Neuronal stem cell (in vitro differentiated cells): ENCODE data around the gene SIX5.
"Not testable (repeated sequence)": the region's sequence is repeated elsewhere in the genome, so short reads cannot be mapped to it uniquely, and the experiment has no call there.

Experiments used
- DNase-seq: peaks from one replicate; pipeline ENCODE4 v3.0.0-alpha.2; 2013; ENCODE audit warnings: low spot score
- H2AFZ ChIP-seq: one replicate; pipeline ENCODE4 v1.6.1; 2013; ENCODE audit warnings: mild to moderate bottlenecking, low read length, inconsistent platforms
- H2AK5ac ChIP-seq: 2 replicates; pipeline ENCODE4 v1.6.1; 2013; ENCODE audit warnings: low read depth, mild to moderate bottlenecking, inconsistent platforms, low read length, moderate library complexity, mixed read lengths
- H2BK120ac ChIP-seq: 2 replicates; pipeline ENCODE4 v1.6.1; 2013; ENCODE audit warnings: low read depth, mild to moderate bottlenecking, inconsistent platforms, low read length, moderate library complexity, mixed read lengths
- H2BK12ac ChIP-seq: one replicate; pipeline ENCODE4 v1.6.1; 2013; ENCODE audit warnings: low read length, inconsistent platforms
- H2BK15ac ChIP-seq: 2 replicates; pipeline ENCODE4 v1.6.1; 2013; ENCODE audit warnings: mild to moderate bottlenecking, low read length, inconsistent platforms, mixed read lengths
- H2BK5ac ChIP-seq: one replicate; pipeline ENCODE4 v1.6.1; 2013; ENCODE audit warnings: inconsistent platforms, mild to moderate bottlenecking, low read length, moderate library complexity
- H3K14ac ChIP-seq: one replicate; pipeline ENCODE4 v1.6.1; 2013; ENCODE audit warnings: low read length, inconsistent platforms
- H3K18ac ChIP-seq: 2 replicates; pipeline ENCODE4 v1.6.1; 2013; ENCODE audit warnings: low read length, inconsistent platforms
- H3K23ac ChIP-seq: 2 replicates; pipeline ENCODE4 v1.6.1; 2013; ENCODE audit warnings: low read depth, mild to moderate bottlenecking, mixed read lengths, low read length, inconsistent platforms; ENCODE audit not compliant: poor library complexity
- H3K27ac ChIP-seq: replicated peaks from 3 replicates; pipeline ENCODE4 v1.5.1; 2013; ENCODE audit warnings: low read length, inconsistent platforms
- H3K27me3 ChIP-seq, 3 experiments: 2 replicates each; pipeline ENCODE4 v1.6.1; 2013; ENCODE audit warnings: low read length in 3 of 3, mild to moderate bottlenecking in 2 of 3, inconsistent platforms in 1 of 3, low read depth in 1 of 3, mixed read lengths in 1 of 3, moderate library complexity in 1 of 3; ENCODE audit not compliant: control insufficient read depth in 3 of 3, insufficient read depth in 3 of 3
- H3K36me3 ChIP-seq, 2 donors: replicated peaks in 1 of 2; 2 replicates each; pipeline ENCODE4 v1.6.1; 2013; ENCODE audit warnings: low read length in 2 of 2; ENCODE audit not compliant: control insufficient read depth in 2 of 2, insufficient read depth in 2 of 2
- H3K4ac ChIP-seq: 2 replicates; pipeline ENCODE4 v1.6.1; 2013; ENCODE audit warnings: inconsistent platforms, mild to moderate bottlenecking, low read length, moderate library complexity
- H3K4me1 ChIP-seq, 2 donors: 1 replicate in 1 of 2; 2 replicates in 1 of 2; pipeline ENCODE4 v1.6.1; 2013; ENCODE audit warnings: low read length in 2 of 2, low read depth in 1 of 2; ENCODE audit not compliant: control insufficient read depth in 2 of 2, insufficient read depth in 1 of 2
- H3K4me2 ChIP-seq: one replicate; pipeline ENCODE4 v1.6.1; 2013; ENCODE audit warnings: mild to moderate bottlenecking, low read length, inconsistent platforms; ENCODE audit not compliant: insufficient read depth, poor library complexity, severe bottlenecking
- H3K4me3 ChIP-seq, 2 donors: 2 replicates each; pipeline ENCODE4 v1.5.1; 2013; ENCODE audit warnings: low read length in 2 of 2, mild to moderate bottlenecking in 2 of 2, inconsistent platforms in 1 of 2, moderate library complexity in 1 of 2
- H3K79me1 ChIP-seq: one replicate; pipeline ENCODE4 v1.6.1; 2013; ENCODE audit warnings: low read depth, mild to moderate bottlenecking, inconsistent platforms, low read length, moderate library complexity
- H3K9ac ChIP-seq: one replicate; pipeline ENCODE4 v1.6.1; 2013; ENCODE audit warnings: mild to moderate bottlenecking, low read depth, low read length, inconsistent platforms; ENCODE audit not compliant: poor library complexity
- H3K9me3 ChIP-seq, 2 donors: replicated peaks in 1 of 2; 2 replicates each; pipeline versions ENCODE3 to v1.6.1; 2013; ENCODE audit warnings: low read length in 2 of 2, mild to moderate bottlenecking in 2 of 2, inconsistent platforms in 1 of 2, low read depth in 1 of 2, mixed read lengths in 1 of 2, moderate library complexity in 1 of 2; ENCODE audit not compliant: control insufficient read depth in 2 of 2, insufficient read depth in 1 of 2
- H4K8ac ChIP-seq: one replicate; pipeline ENCODE4 v1.6.1; 2013; ENCODE audit warnings: low read depth, mild to moderate bottlenecking, inconsistent platforms, low read length, moderate library complexity
- H4K91ac ChIP-seq: one replicate; pipeline ENCODE4 v1.6.1; 2013; ENCODE audit warnings: low read length, low read depth, mild to moderate bottlenecking, inconsistent platforms; ENCODE audit not compliant: poor library complexity
- WGBS, 2 donors: extraction: QIAGEN DNeasy Blood & Tissue Kit; methylation state at CpG; one replicate each; pipeline ENCODE4 v1.1.7; 2013; ENCODE audit warnings: missing lambda C conversion rate in 2 of 2, mixed read lengths in 1 of 2; ENCODE audit not compliant: insufficient read length in 2 of 2, insufficient replicate concordance in 1 of 2; ENCODE audit errors: extremely low coverage in 2 of 2; 5-methylcytosine and 5-hydroxymethylcytosine counted together

Gene SIX5

DNA sequence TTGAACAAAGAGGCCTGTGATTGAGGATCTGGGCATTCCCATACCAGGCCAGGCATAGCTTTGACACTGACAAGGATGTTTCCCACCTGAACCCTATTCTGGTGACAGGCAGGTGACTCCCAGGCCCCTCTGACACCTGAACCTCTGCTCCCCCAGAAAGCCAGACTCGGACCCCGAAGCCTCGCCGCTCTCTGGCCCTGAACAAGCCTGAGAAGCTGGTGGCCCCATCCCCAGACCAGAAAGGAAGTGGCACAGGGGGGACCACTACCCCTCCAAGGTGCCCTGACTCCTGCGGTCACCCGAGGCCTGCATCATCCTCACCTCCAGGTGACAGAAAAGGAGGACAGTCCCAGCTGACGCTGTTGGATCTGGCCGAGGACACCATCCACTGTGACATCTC is 14.7 kb downstream of the SIX5 start:
- no peak overlapping the region for H3K18ac ChIP-seq
- H2AK5ac ChIP-seq, result peak overlapping the region; percentile 68
- H3K27ac ChIP-seq, result no peak overlapping the region
- no peak overlapping the region for H2AFZ ChIP-seq
- no peaks in the 10 kb centered on the region for H3K9me3 ChIP-seq
- peaks cover 4 to 6% of the 10 kb centered on the region in 2 donors for H3K4me1 ChIP-seq
- H3K23ac ChIP-seq, result no peak overlapping the region
- H3K27me3 ChIP-seq, result peaks cover 0 to 20% (median 0%) of the 10 kb centered on the region in 3 experiments
- no peak overlapping the region for H2BK5ac ChIP-seq
- WGBS, 2 donors, result no CpG with 5 or more reads among the region's 8 CpGs
- no peak overlapping the region for H3K4ac ChIP-seq
- H3K4me3 ChIP-seq, result no peak overlapping the region
- no peaks in the 10 kb centered on the region for H3K79me1 ChIP-seq
- peak overlapping the region; percentile 87 for H2BK15ac ChIP-seq
- H3K4me2 ChIP-seq, result no peak overlapping the region
- DNase-seq, result no peak
- H4K8ac ChIP-seq, result no peak overlapping the region
- H4K91ac ChIP-seq, result no peak overlapping the region
- H3K9ac ChIP-seq, result peak overlapping the region; percentile 27
- no peak overlapping the region for H2BK12ac ChIP-seq
- H2BK120ac ChIP-seq, result no peak overlapping the region
- H3K36me3 ChIP-seq, result no peaks in the 10 kb centered on the region
- H3K14ac ChIP-seq, result no peak overlapping the region

DNA sequence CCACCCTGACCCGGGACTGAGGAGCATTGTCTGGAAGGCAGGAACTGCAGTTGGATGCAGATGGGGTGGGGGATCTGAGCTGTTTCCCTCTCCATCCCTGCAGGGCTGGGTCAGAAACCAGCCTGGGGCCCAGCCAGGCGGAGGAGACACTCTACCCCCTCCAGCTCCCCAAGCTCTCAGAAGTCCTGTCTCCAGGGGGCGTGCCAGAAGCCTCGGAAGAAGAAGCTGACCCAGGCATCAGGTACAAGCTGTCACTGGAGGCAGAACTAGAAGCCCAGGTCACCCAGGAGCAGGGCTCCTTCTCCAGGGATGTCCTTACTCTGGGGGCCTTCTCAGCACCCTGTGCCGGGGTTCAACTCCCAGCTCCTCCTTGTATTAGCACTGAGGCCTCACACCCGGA is 15.5 kb downstream of the SIX5 start:
- Histone ChIP-seq H3K4me3 (no peak overlapping the region), H4K91ac (no peak overlapping the region), H3K18ac (peak overlapping the region; percentile 76), H2BK120ac (no peak overlapping the region), H4K8ac (no peak overlapping the region), H3K4me2 (no peak overlapping the region), H2AK5ac (no peak overlapping the region), H3K27me3 (peaks cover 0 to 15% (median 0%) of the 10 kb centered on the region in 3 experiments), H3K27ac (no peak overlapping the region), H3K9me3 (no peaks in the 10 kb centered on the region), H3K4me1 (peaks cover 4 to 6% of the 10 kb centered on the region in 2 donors), H3K23ac (no peak overlapping the region), H3K14ac (no peak overlapping the region), H2BK15ac (peak overlapping the region; percentile 97), H3K9ac (no peak overlapping the region), H2BK5ac (peak overlapping the region; percentile 59), H3K79me1 (no peaks in the 10 kb centered on the region), H2AFZ (peak overlapping the region; percentile 76), H3K4ac (no peak overlapping the region), H3K36me3 (no peaks in the 10 kb centered on the region), H2BK12ac (no peak overlapping the region)
- WGBS, 2 donors, result no CpG with 5 or more reads among the region's 6 CpGs
- no peak for DNase-seq

DNA sequence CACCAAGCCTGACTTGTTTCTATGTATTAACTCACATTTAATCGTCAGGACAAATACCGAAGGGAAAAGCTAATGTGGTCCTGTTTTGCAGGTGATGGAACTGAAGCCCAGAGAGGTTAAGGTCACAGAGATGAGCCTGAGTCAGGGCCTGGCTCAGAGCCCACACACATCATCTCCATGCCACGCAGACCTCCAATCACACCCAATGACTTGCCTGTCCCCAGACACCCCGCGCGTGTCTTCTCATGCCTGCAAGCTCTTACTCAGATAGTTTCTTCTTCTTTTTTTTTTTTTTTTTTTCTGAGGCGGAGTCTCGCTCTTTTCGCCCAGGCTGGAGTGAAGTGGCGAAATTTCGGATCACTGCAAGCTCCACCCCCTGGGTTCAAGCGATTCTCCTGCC is 16.4 kb downstream of the SIX5 start:
- H3K4ac ChIP-seq, result no peak overlapping the region
- H3K27me3 ChIP-seq, result peaks cover 0 to 15% (median 0%) of the 10 kb centered on the region in 3 experiments
- no peak overlapping the region for H3K27ac ChIP-seq
- H4K91ac ChIP-seq, result no peak overlapping the region
- H3K18ac ChIP-seq, result no peak overlapping the region
- peaks cover 4 to 6% of the 10 kb centered on the region in 2 donors for H3K4me1 ChIP-seq
- H3K4me2 ChIP-seq, result no peak overlapping the region
- no peak overlapping the region for H2BK12ac ChIP-seq
- no peak overlapping the region for H3K9ac ChIP-seq
- no peak overlapping the region for H4K8ac ChIP-seq
- no peaks in the 10 kb centered on the region for H3K9me3 ChIP-seq
- no CpG with 5 or more reads among the region's 12 CpGs for WGBS, 2 donors
- H2BK5ac ChIP-seq, result no peak overlapping the region
- H3K4me3 ChIP-seq, result no peak overlapping the region
- H2BK15ac ChIP-seq, result no peak overlapping the region
- no peak overlapping the region for H2AK5ac ChIP-seq
- no peak overlapping the region for H3K23ac ChIP-seq
- no peak overlapping the region for H2BK120ac ChIP-seq
- no peak overlapping the region for H3K14ac ChIP-seq
- no peaks in the 10 kb centered on the region for H3K79me1 ChIP-seq
- no peak for DNase-seq
- no peak overlapping the region for H2AFZ ChIP-seq
- no peaks in the 10 kb centered on the region for H3K36me3 ChIP-seq

DNA sequence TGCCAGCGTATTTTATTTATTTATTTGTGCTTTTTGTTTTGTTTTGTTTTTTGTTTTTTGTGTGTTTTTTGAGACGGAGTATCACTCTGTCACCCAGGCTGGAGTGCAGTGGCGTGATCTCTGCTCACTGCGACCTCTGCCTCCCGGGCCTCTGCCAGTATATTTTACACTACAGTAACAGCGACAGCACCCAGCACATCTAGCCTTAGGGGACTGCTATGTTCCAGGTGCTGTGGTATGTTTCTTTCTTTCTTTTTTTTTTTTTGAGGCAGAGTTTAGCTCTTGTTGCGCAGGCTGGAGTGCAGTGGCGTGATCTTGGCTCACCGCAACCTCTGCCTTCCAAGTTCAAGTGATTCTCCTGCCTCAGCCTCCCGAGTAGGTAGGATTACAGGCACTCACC is 17.6 kb downstream of the SIX5 start:
- H2BK12ac ChIP-seq, H4K91ac ChIP-seq, H2BK15ac ChIP-seq, H3K9ac ChIP-seq, H4K8ac ChIP-seq, H3K36me3 ChIP-seq, H2BK120ac ChIP-seq, H3K79me1 ChIP-seq, DNase-seq, H3K4me3 ChIP-seq, H3K4me2 ChIP-seq, H3K4ac ChIP-seq, H3K9me3 ChIP-seq, H2AFZ ChIP-seq, H2AK5ac ChIP-seq, H2BK5ac ChIP-seq, H3K18ac ChIP-seq, H3K14ac ChIP-seq, H3K27ac ChIP-seq, H3K23ac ChIP-seq, H3K4me1 ChIP-seq: not testable (repeated sequence)
- peaks cover 0 to 17% (median 0%) of the 10 kb centered on the region in 3 experiments for H3K27me3 ChIP-seq
- WGBS, 2 donors, result no CpG with 5 or more reads among the region's 10 CpGs
